HG02943 (cell line): ENCODE data around the gene FAM117B.
"Not testable (repeated sequence)": the region's sequence is repeated elsewhere in the genome, so short reads cannot be mapped to it uniquely, and the experiment has no call there.

ENCODE experiments used
- ATAC-seq: cut with Tn5 transposase; IDR thresholded peaks from one replicate; pipeline ENCODE4 v1.9.1; 2021; ENCODE audit warnings: mild to moderate bottlenecking, low read depth, moderate library complexity; ENCODE audit not compliant: unreplicated experiment

FAM117B gene

GRCh38 chr2:202805911-202806310 lies 171.1 kb downstream of the FAM117B start:
- ATAC-seq, result not testable (repeated sequence)

GRCh38 chr2:202807431-202808138 lies 172.8 kb downstream of the FAM117B start:
- not testable (repeated sequence) for ATAC-seq

GRCh38 chr2:202808754-202809153 lies 174.0 kb downstream of the FAM117B start:
- ATAC-seq, result no peak

GRCh38 chr2:202813387-202813786 lies 178.6 kb downstream of the FAM117B start:
- ATAC-seq, result no peak

- no peak for ATAC-seq
Measured at GRCh38 chr2:202814226-202814625, 179.5 kb downstream of the FAM117B start.

DNA sequence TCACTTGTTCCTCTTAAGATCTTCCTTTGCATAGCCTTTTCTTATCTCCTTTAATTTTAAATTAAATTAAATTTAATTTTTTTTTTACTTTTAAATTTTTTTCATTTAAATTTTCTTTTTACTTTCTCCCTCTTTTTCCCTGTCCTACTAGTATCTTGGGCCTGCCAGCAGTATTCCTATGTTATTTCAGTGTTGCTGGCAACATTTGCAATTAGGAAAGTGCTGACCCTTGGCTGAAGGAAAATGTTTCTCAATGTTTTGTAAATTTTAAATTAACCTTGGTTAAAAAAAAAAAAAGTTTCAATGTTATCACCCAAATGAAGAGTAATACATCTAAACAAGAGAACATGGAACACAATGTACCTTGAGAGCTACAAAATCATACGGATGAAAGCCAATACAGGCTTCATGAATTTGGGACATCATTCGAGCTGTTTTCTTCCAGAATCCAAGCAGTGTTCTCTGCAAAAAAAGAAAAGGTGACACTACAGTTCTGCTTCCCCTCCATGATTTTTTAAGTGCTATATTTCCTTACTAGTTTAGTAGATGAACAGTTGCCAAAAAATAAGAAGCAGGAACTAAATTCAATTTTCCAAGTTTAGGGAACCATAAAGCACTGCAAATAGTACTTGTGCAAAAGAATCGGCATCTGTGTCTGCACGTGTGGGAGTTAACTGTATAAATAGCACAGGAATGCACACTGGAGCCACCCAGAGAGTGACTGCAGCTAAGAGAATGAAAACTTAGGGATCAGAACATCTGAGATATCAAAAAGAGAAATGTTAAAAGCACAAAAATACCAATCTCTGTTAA lies 181.0 kb downstream of the FAM117B start:
- ATAC-seq, result no peak

- no peak for ATAC-seq
Measured at GRCh38 chr2:202817771-202818170, 183.0 kb downstream of the FAM117B start.

GRCh38 chr2:202818321-202818720 lies 183.6 kb downstream of the FAM117B start:
- no peak for ATAC-seq
